Measurements from ENCODE around the gene WDR62.

DNA sequence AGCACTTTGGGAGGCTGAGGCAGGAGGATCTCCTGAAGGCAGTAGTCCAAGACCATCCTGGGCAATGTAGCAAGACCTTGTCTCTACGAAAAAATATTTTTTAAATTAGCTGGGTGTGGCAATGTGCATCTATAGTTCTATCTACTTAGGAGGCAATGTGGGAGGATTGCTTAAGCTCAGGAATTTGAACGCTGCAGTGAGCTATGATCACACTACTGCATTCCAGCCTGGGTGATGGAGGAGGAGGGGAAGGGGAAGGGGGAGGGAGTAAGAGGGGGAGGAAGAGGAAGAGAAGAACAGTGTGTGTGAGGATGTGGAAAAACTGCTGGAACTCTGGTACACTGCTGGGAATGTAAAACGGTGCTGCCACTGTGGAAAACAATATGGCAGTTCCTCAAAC is 12.9 kb upstream of the WDR62 start:
- TF ChIP-seq GATA3 (IDR thresholded peaks at IDR 0.05; ENCODE audit: low read depth, low read length) (no peak), GATA2 (IDR thresholded peaks at IDR 0.05; ENCODE audit: low read depth, low read length) (no peak)
